OCI-LY3 (cell line): ENCODE results near the gene SH3GL3.

Source experiments
- CTCF ChIP-seq: fragments of 200-600, 300-600 bp; sonication (generic); IDR thresholded peaks from 2 replicates; pipeline ENCODE4 v1.5.1; 2014; ENCODE audit warnings: antibody characterized with exemption, low read length, low read depth
- EZH2phosphoT487 ChIP-seq: fragments of 200-600 bp; shearing (Covaris generic); IDR thresholded peaks from 2 replicates; pipeline ENCODE4 v1.6.1; 2018; ENCODE audit warnings: antibody characterized with exemption, mixed run types, low read depth

GRCh38 chr15:83487519-83487918 is 40.4 kb downstream of the SH3GL3 start:
- no peak for TF ChIP-seq CTCF
- TF ChIP-seq EZH2phosphoT487: no peak
